B cell (primary cell): ENCODE measurements around the gene DNAJC4. TPM values are rescaled to one million over a fixed set of nuclear protein-coding genes. Genes with fewer than 3 reads are reported as not detected.

Experiments used
- ATAC-seq: fragments of 200-7000 bp; cut with Tn5 transposase; one replicate; pipeline ENCODE4 v1.10.0; 2021; ENCODE audit warnings: low read depth, mild to moderate bottlenecking, moderate number of reproducible peaks, moderate library complexity
- CTCF ChIA-PET: fragments of 350-600 bp; sonication (Branson Sonifier 250); formaldehyde crosslinking; loops from one replicate; lab custom pipeline; 2021; ENCODE audit warnings: antibody characterized with exemption, inconsistent platforms; lab: Charles Lee
- POLR2A ChIA-PET: fragments of 350-600 bp; sonication (Branson Sonifier 250); formaldehyde crosslinking; loops from one replicate; lab custom pipeline; 2021; ENCODE audit warnings: antibody characterized with exemption; lab: Charles Lee
- DNase-seq: peaks from one replicate; pipeline ENCODE4 v3.0.0; 2013
- H2AFZ ChIP-seq: 2 replicates; pipeline ENCODE4 v1.6.1; 2012; ENCODE audit warnings: mild to moderate bottlenecking, low read depth, low read length; ENCODE audit not compliant: insufficient read depth, poor library complexity, severe bottlenecking
- H3K27ac ChIP-seq, 2 donors: 1 replicate in 1 of 2; 2 replicates in 1 of 2; pipeline ENCODE4 v1.5.1; 2012 to 2013; ENCODE audit warnings: low read length in 2 of 2, mild to moderate bottlenecking in 2 of 2, moderate library complexity in 1 of 2
- H3K27me3 ChIP-seq, 4 experiments: fragments of 200-600 bp in 1 of 4; sonication (generic) in 1 of 4; replicated peaks in 1 of 4; 1 replicate in 2 of 4; 2 replicates in 2 of 4; pipeline versions ENCODE4 v1.6.1 to v1.7.0; 2013 to 2016; ENCODE audit warnings: low read length in 3 of 4, mild to moderate bottlenecking in 2 of 4, mixed read lengths in 1 of 4, moderate library complexity in 1 of 4; ENCODE audit not compliant: insufficient read depth in 4 of 4, control insufficient read depth in 3 of 4; ENCODE audit errors: control extremely low read depth in 1 of 4
- H3K36me3 ChIP-seq, 2 experiments: replicated peaks in 1 of 2; 1 replicate in 1 of 2; 2 replicates in 1 of 2; pipeline versions ENCODE4 v1.6.1 to v1.7.1; 2013; ENCODE audit warnings: low read length in 1 of 2; ENCODE audit not compliant: insufficient read depth in 2 of 2, control insufficient read depth in 1 of 2; ENCODE audit errors: control extremely low read depth in 1 of 2, extremely low read depth in 1 of 2
- H3K4me1 ChIP-seq, 2 donors: fragments of 200-600 bp in 1 of 2; sonication (generic) in 1 of 2; 1 replicate in 1 of 2; 2 replicates in 1 of 2; pipeline versions ENCODE4 v1.5.1 to v1.6.1; 2013 to 2017; ENCODE audit warnings: low read length in 2 of 2; ENCODE audit not compliant: control insufficient read depth in 2 of 2, insufficient read depth in 2 of 2
- H3K4me2 ChIP-seq: replicated peaks from 2 replicates; pipeline ENCODE3; 2012; ENCODE audit warnings: mild to moderate bottlenecking, low read depth, low read length; ENCODE audit not compliant: poor library complexity, severe bottlenecking
- H3K4me3 ChIP-seq, 5 experiments: fragments of 200-600 bp in 1 of 5; sonication (generic) in 1 of 5; 1 replicate in 3 of 5; 2 replicates in 2 of 5; pipeline versions ENCODE4 v1.5.1 to v1.7.0; 2011 to 2016; ENCODE audit warnings: low read length in 4 of 5, mild to moderate bottlenecking in 4 of 5, low read depth in 2 of 5, control low read depth in 1 of 5, moderate library complexity in 1 of 5; ENCODE audit not compliant: insufficient read depth in 1 of 5; ENCODE audit errors: control extremely low read depth in 1 of 5, extremely low read depth in 1 of 5
- H3K79me2 ChIP-seq: fragments of 200-600 bp; sonication (generic); one replicate; pipeline ENCODE4 v1.6.0; 2016; ENCODE audit warnings: low read length; ENCODE audit not compliant: control insufficient read depth, insufficient read depth
- H3K9ac ChIP-seq: fragments of 200-600 bp; sonication (generic); 2 replicates; pipeline ENCODE4 v1.6.1; 2017; ENCODE audit warnings: mild to moderate bottlenecking, low read length, moderate library complexity
- H3K9me3 ChIP-seq, 3 donors: one replicate each; pipeline versions ENCODE4 v1.6.1 to v1.7.1; 2013; ENCODE audit warnings: low read length in 2 of 3; ENCODE audit not compliant: control insufficient read depth in 2 of 3, insufficient read depth in 1 of 3; ENCODE audit errors: control extremely low read depth in 1 of 3
- H4K20me1 ChIP-seq: 2 replicates; pipeline ENCODE4 v1.6.0; 2012; ENCODE audit warnings: mild to moderate bottlenecking, low read length; ENCODE audit not compliant: insufficient read depth, control insufficient read depth, poor library complexity, severe bottlenecking
- H3K27ac Mint-ChIP-seq: one replicate; pipeline ENCODE4 v1.8.0; 2021; ENCODE audit warnings: mixed read lengths
- H3K27me3 Mint-ChIP-seq: one replicate; pipeline ENCODE4 v1.8.0; 2021; ENCODE audit warnings: mixed read lengths
- H3K4me1 Mint-ChIP-seq: one replicate; pipeline ENCODE4 v1.8.0; 2021; ENCODE audit warnings: mixed read lengths
- H3K4me3 Mint-ChIP-seq: one replicate; pipeline ENCODE4 v1.8.0; 2021; ENCODE audit warnings: mixed read lengths
- H3K9me3 Mint-ChIP-seq: one replicate; pipeline ENCODE4 v1.8.0; 2022; ENCODE audit warnings: mixed read lengths; ENCODE audit not compliant: insufficient read depth
- CTCF ChIP-seq: fragments of 200-600 bp; IDR thresholded peaks from one replicate; pipeline ENCODE4 v1.8.0; 2022; ENCODE audit warnings: antibody characterized with exemption, mild to moderate bottlenecking
- EZH2 ChIP-seq: IDR thresholded peaks from 2 replicates; pipeline ENCODE4 v1.6.1; 2012; ENCODE audit warnings: borderline replicate concordance, low read depth, mild to moderate bottlenecking, moderate library complexity, low read length; ENCODE audit not compliant: insufficient read depth, poor library complexity, severe bottlenecking
- WGBS: methylation state at CpG from one replicate; pipeline ENCODE4 v1.1.5; 2013; ENCODE audit warnings: missing lambda C conversion rate; ENCODE audit not compliant: insufficient coverage; 5-methylcytosine and 5-hydroxymethylcytosine counted together
- intact Hi-C: fragments of 100-400 bp; cut with micrococcal nuclease; formaldehyde crosslinking; loops from one replicate; pipeline ENCODE4 v1.10.0; 2022
- polyA plus RNA-seq: library from polyadenylated mRNA; depleted of rRNA; stranded (reverse); fragments of >200 nt; gene quantifications from 2 replicates; pipeline ENCODE4 v1.2.3, GENCODE V29; 2012
- total RNA-seq, 2 donors: library from RNA; stranded (reverse); fragments of 120-200 nt in 1 of 2; gene quantifications; 1 replicate in 1 of 2; 2 replicates in 1 of 2; pipeline versions ENCODE4 v1.2.3 to v1.2.4, GENCODE V29; 2013 to 2022

DNAJC4 gene
- total and polyA plus RNA-seq, 2 donors (not counting 1 experiment from before 2014, with no cell fraction given): 74.4 to 105 TPM

GRCh38 chr11:64261556-64262080, 31.3 kb downstream of the DNAJC4 start:
- Histone ChIP-seq H3K27ac (no peak overlapping the region), H3K9me3 (no peaks in the 10 kb centered on the region), H3K9ac (no peak overlapping the region), H3K27me3 (no peaks in the 10 kb centered on the region), H3K4me3 (no peak overlapping the region), H3K79me2 (no peaks in the 10 kb centered on the region), H2AFZ (no peak overlapping the region), H4K20me1 (no peaks in the 10 kb centered on the region), H3K36me3 (no peaks in the 10 kb centered on the region), H3K4me1 (no peaks in the 10 kb centered on the region), H3K4me2 (no peak overlapping the region)
- WGBS: 99% methylated on average over 18 of the region's 18 CpGs
- no peak for ATAC-seq
- ChIA-PET CTCF (interaction anchor here (1.1 kb wide), 1 partner anchor 57 kb away, joined by 4 read pairs; no protein-coding TSS in a partner anchor), POLR2A (interaction anchor here (0.6 kb wide), 1 partner anchor 31 kb away, joined by 7 read pairs; no protein-coding TSS in a partner anchor)
- H3K4me1 Mint-ChIP-seq: no peaks in the 10 kb centered on the region
- TF ChIP-seq CTCF: no peak
- no peak for TF ChIP-seq EZH2
- H3K9me3 Mint-ChIP-seq: no peaks in the 10 kb centered on the region
- no peaks in the 10 kb centered on the region for H3K27me3 Mint-ChIP-seq
- intact Hi-C loops: no loop called here
- no peak overlapping the region for H3K4me3 Mint-ChIP-seq
- H3K27ac Mint-ChIP-seq: no peak overlapping the region
- DNase-seq: no peak

- H3K4me1 Mint-ChIP-seq: no peaks in the 10 kb centered on the region
- no peaks in the 10 kb centered on the region for H3K36me3 ChIP-seq
- no peaks in the 10 kb centered on the region for H3K9me3 ChIP-seq
- H3K27me3 ChIP-seq: no peaks in the 10 kb centered on the region
- H3K27me3 Mint-ChIP-seq: no peaks in the 10 kb centered on the region
- 96% methylated on average over 42 of the region's 42 CpGs for WGBS
- ATAC-seq (no peak), DNase-seq (no peak)
- H3K79me2 ChIP-seq: no peaks in the 10 kb centered on the region
- POLR2A ChIA-PET: no interaction called here
- H3K4me3 Mint-ChIP-seq: no peak overlapping the region
- no peak overlapping the region for H3K27ac Mint-ChIP-seq
- no peaks in the 10 kb centered on the region for H3K9me3 Mint-ChIP-seq
- H3K4me3 ChIP-seq: no peak overlapping the region
- no peak overlapping the region for H3K9ac ChIP-seq
- H3K4me1 ChIP-seq: no peaks in the 10 kb centered on the region
- no peak overlapping the region for H3K27ac ChIP-seq
- H4K20me1 ChIP-seq: no peaks in the 10 kb centered on the region
- no peak overlapping the region for H3K4me2 ChIP-seq
- TF ChIP-seq EZH2 (no peak), CTCF (no peak)
- no peak overlapping the region for H2AFZ ChIP-seq
- CTCF ChIA-PET: interaction anchor here (1.1 kb wide), 1 partner anchor 58 kb away, joined by 4 read pairs; no protein-coding TSS in a partner anchor
- intact Hi-C loops: no loop called here
These were observed 32.1 kb downstream of the DNAJC4 start for GRCh38 chr11:64262271-64263002.
